ENCODE results near the gene CHN2.

CHN2 gene

GRCh38 chr7:29316926-29317325 lies 122.4 kb downstream of the CHN2 start:
- TF ChIP-seq SIN3A (IDR thresholded peaks at IDR 0.05; ENCODE audit: borderline replicate concordance, insufficient read depth, low read length) (no peak), FOXP2 (optimal IDR thresholded peaks at IDR 0.05; ENCODE audit: borderline replicate concordance, extremely low read depth, extremely low read length, insufficient read depth) (no peak), POLR2AphosphoS5 (IDR thresholded peaks at IDR 0.05; ENCODE audit: low read depth, low read length) (no peak), TAF1 (IDR thresholded peaks at IDR 0.05; ENCODE audit: borderline replicate concordance, insufficient read depth, low read length) (no peak)
- TF ChIP-seq, protein P1, sequence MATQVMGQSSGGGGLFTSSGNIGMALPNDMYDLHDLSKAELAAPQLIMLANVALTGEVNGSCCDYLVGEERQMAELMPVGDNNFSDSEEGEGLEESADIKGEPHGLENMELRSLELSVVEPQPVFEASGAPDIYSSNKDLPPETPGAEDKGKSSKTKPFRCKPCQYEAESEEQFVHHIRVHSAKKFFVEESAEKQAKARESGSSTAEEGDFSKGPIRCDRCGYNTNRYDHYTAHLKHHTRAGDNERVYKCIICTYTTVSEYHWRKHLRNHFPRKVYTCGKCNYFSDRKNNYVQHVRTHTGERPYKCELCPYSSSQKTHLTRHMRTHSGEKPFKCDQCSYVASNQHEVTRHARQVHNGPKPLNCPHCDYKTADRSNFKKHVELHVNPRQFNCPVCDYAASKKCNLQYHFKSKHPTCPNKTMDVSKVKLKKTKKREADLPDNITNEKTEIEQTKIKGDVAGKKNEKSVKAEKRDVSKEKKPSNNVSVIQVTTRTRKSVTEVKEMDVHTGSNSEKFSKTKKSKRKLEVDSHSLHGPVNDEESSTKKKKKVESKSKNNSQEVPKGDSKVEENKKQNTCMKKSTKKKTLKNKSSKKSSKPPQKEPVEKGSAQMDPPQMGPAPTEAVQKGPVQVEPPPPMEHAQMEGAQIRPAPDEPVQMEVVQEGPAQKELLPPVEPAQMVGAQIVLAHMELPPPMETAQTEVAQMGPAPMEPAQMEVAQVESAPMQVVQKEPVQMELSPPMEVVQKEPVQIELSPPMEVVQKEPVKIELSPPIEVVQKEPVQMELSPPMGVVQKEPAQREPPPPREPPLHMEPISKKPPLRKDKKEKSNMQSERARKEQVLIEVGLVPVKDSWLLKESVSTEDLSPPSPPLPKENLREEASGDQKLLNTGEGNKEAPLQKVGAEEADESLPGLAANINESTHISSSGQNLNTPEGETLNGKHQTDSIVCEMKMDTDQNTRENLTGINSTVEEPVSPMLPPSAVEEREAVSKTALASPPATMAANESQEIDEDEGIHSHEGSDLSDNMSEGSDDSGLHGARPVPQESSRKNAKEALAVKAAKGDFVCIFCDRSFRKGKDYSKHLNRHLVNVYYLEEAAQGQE (IDR thresholded peaks at IDR 0.05; ENCODE audit: insufficient read depth in 1 of 2, low read depth in 2 of 2, low read length in 2 of 2) = no peak

- TF ChIP-seq POLR2AphosphoS5 (IDR thresholded peaks at IDR 0.05; ENCODE audit: low read depth, low read length) = no peak
Measured at GRCh38 chr7:29318853-29319718, 124.5 kb downstream of the CHN2 start.

DNA sequence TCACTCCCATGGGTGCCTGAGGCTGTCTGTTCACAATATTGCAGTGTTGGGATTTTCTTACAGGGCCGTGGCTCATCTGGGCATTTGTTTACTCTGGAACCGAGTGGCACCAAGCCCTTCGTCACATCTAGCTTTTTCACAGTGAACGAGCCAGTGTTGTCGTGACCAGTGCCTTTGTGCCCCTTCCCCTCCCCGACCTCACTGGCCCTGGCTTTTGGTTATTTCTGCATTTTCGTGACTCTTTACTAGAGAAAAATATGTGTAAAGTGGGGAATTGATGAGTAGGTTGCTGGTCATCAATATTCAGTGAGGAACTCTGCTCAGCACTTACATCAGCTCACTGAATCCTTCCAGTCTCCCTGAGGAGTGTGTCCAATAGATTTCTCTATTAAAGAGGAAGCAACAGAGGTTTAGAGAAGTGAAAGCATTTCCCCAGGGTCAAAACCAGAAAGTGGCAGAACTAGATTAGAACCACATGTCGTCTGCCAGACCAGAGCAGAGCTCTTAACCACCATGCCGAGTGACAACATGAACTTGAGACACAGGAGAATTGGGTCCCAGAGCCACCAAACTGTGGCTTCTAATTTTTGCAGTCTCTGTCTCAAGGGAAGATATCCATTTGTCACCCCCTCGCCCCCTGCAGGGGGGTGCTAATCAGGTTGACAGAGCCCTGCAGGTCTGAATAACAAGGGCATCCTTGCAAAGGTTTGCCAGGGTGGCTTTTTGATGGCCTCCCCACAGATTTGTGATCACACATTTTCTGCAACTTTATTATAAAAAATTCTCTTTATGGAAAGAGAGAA lies 125.3 kb downstream of the CHN2 start:
- TF ChIP-seq POLR2AphosphoS5 (IDR thresholded peaks at IDR 0.05; ENCODE audit: low read depth, low read length) (no peak), SIN3A (IDR thresholded peaks at IDR 0.05; ENCODE audit: borderline replicate concordance, insufficient read depth, low read length) (no peak), TAF1 (IDR thresholded peaks at IDR 0.05; ENCODE audit: borderline replicate concordance, insufficient read depth, low read length) (no peak), FOXP2 (optimal IDR thresholded peaks at IDR 0.05; ENCODE audit: borderline replicate concordance, extremely low read depth, extremely low read length, insufficient read depth) (no peak)
- TF ChIP-seq, protein P1 (IDR thresholded peaks at IDR 0.05; ENCODE audit: insufficient read depth in 1 of 2, low read depth in 2 of 2, low read length in 2 of 2) = no peak

- TF ChIP-seq FOXP2 (optimal IDR thresholded peaks at IDR 0.05; ENCODE audit: borderline replicate concordance, extremely low read depth, extremely low read length, insufficient read depth) = no peak
- TF ChIP-seq, protein P1 (IDR thresholded peaks at IDR 0.05; ENCODE audit: insufficient read depth in 1 of 2, low read depth in 2 of 2, low read length in 2 of 2) = no peak
- no peak for TF ChIP-seq SIN3A (IDR thresholded peaks at IDR 0.05; ENCODE audit: borderline replicate concordance, insufficient read depth, low read length)
- no peak for TF ChIP-seq TAF1 (IDR thresholded peaks at IDR 0.05; ENCODE audit: borderline replicate concordance, insufficient read depth, low read length)
- TF ChIP-seq POLR2AphosphoS5 (IDR thresholded peaks at IDR 0.05; ENCODE audit: low read depth, low read length) = no peak
Measured at GRCh38 chr7:29320577-29320976, 126.0 kb downstream of the CHN2 start.

GRCh38 chr7:29322023-29322712 lies 127.6 kb downstream of the CHN2 start:
- TF ChIP-seq POLR2AphosphoS5 (IDR thresholded peaks at IDR 0.05; ENCODE audit: low read depth, low read length) (no peak), TAF1 (IDR thresholded peaks at IDR 0.05; ENCODE audit: borderline replicate concordance, insufficient read depth, low read length) (no peak), SIN3A (IDR thresholded peaks at IDR 0.05; ENCODE audit: borderline replicate concordance, insufficient read depth, low read length) (no peak), FOXP2 (optimal IDR thresholded peaks at IDR 0.05; ENCODE audit: borderline replicate concordance, extremely low read depth, extremely low read length, insufficient read depth) (no peak)
- TF ChIP-seq, protein P1 (IDR thresholded peaks at IDR 0.05; ENCODE audit: insufficient read depth in 1 of 2, low read depth in 2 of 2, low read length in 2 of 2) = no peak

Data from PFSK-1 (cell line).